DOHH2 (cell line): Measurements from ENCODE around the gene EN1.

Experiments
- H3F3A ChIP-seq: fragments of 200-600 bp; sonication (generic), shearing (Covaris generic); 2 replicates; pipeline ENCODE4 v1.6.0; 2016; ENCODE audit warnings: antibody characterized with exemption, mild to moderate bottlenecking; ENCODE audit not compliant: control insufficient read depth, insufficient read depth
- H3K27ac ChIP-seq: fragments of 200-600 bp; sonication (generic); 2 replicates; pipeline ENCODE4 v1.5.1; 2014; ENCODE audit warnings: low read depth, mild to moderate bottlenecking, low read length, moderate library complexity
- H3K27me3 ChIP-seq: fragments of 200-600 bp; sonication (generic); 2 replicates; pipeline ENCODE4 v1.6.1; 2014; ENCODE audit warnings: mild to moderate bottlenecking, low read length, mixed read lengths; ENCODE audit not compliant: control insufficient read depth
- H3K36me3 ChIP-seq: fragments of 200-600 bp; sonication (generic); 2 replicates; pipeline ENCODE4 v1.6.1; 2014; ENCODE audit warnings: mild to moderate bottlenecking, low read length, moderate library complexity, mixed read lengths; ENCODE audit not compliant: control insufficient read depth
- H3K4me1 ChIP-seq: fragments of 200-600 bp; sonication (generic); 2 replicates; pipeline ENCODE4 v1.6.1; 2014; ENCODE audit warnings: mild to moderate bottlenecking, low read length, mixed read lengths; ENCODE audit not compliant: control insufficient read depth
- H3K4me2 ChIP-seq: fragments of 200-600 bp; sonication (generic); 2 replicates; pipeline ENCODE4 v1.6.0; 2014; ENCODE audit warnings: mild to moderate bottlenecking, low read length, moderate library complexity
- H3K4me3 ChIP-seq: fragments of 200-600 bp; sonication (generic); 2 replicates; pipeline ENCODE4 v1.5.1; 2014; ENCODE audit warnings: mild to moderate bottlenecking, low read length, mixed read lengths
- H3K79me2 ChIP-seq: fragments of 200-600 bp; sonication (generic); 2 replicates; pipeline ENCODE4 v1.6.1; 2014; ENCODE audit warnings: mild to moderate bottlenecking, low read length, mixed read lengths; ENCODE audit not compliant: control insufficient read depth
- H3K9me2 ChIP-seq: fragments of 200-600 bp; sonication (generic); replicated peaks from 2 replicates; pipeline ENCODE4 v1.6.1; 2014; ENCODE audit warnings: mild to moderate bottlenecking, low read length, mixed read lengths; ENCODE audit not compliant: control insufficient read depth
- H3K9me3 ChIP-seq: fragments of 200-600 bp; sonication (generic); 2 replicates; pipeline ENCODE4 v1.6.1; 2014; ENCODE audit warnings: antibody characterized with exemption, low read length, mixed read lengths; ENCODE audit not compliant: control insufficient read depth, insufficient read depth
- H4K20me1 ChIP-seq: fragments of 200-600 bp; sonication (generic); 2 replicates; pipeline ENCODE4 v1.6.0; 2014; ENCODE audit warnings: low read depth, mild to moderate bottlenecking, antibody characterized with exemption, low read length, moderate library complexity; ENCODE audit not compliant: control insufficient read depth, insufficient read depth
- CTCF ChIP-seq: fragments of 200-600 bp; sonication (generic); IDR thresholded peaks from one replicate; pipeline ENCODE4 v1.5.1; 2014; ENCODE audit warnings: antibody characterized with exemption, mild to moderate bottlenecking, low read depth, low read length; ENCODE audit not compliant: poor library complexity, severe bottlenecking
- EZH2phosphoT487 ChIP-seq: fragments of 200-600 bp; sonication (generic); IDR thresholded peaks from 2 replicates; pipeline ENCODE4 v1.6.1; 2017; ENCODE audit warnings: borderline replicate concordance, mild to moderate bottlenecking, antibody characterized with exemption, low read length, moderate library complexity, mixed read lengths

Gene EN1

GRCh38 chr2:118807668-118808428 lies 39.6 kb downstream of the EN1 start:
- TF ChIP-seq CTCF (no peak), EZH2phosphoT487 (no peak)
- H3K4me1 ChIP-seq, result no peaks in the 10 kb centered on the region
- no peaks in the 10 kb centered on the region for H3K36me3 ChIP-seq
- no peaks in the 10 kb centered on the region for H4K20me1 ChIP-seq
- H3K79me2 ChIP-seq, result no peaks in the 10 kb centered on the region
- no peaks in the 10 kb centered on the region for H3K9me2 ChIP-seq
- no peaks in the 10 kb centered on the region for H3F3A ChIP-seq
- no peak overlapping the region for H3K27ac ChIP-seq
- no peak overlapping the region for H3K4me3 ChIP-seq
- peaks cover 7% of the 10 kb centered on the region for H3K27me3 ChIP-seq
- no peak overlapping the region for H3K4me2 ChIP-seq
- H3K9me3 ChIP-seq, result no peaks in the 10 kb centered on the region

GRCh38 chr2:118806797-118807667 lies 40.4 kb downstream of the EN1 start:
- peaks cover 1% of the 10 kb centered on the region; the same call in 1 of the 2 replicates for H3K27me3 ChIP-seq
- H3K9me2 ChIP-seq, result no peaks in the 10 kb centered on the region
- H3K9me3 ChIP-seq, result no peaks in the 10 kb centered on the region
- H3K4me1 ChIP-seq, result no peaks in the 10 kb centered on the region
- H3K4me2 ChIP-seq, result no peak overlapping the region
- H3F3A ChIP-seq, result no peaks in the 10 kb centered on the region
- H3K27ac ChIP-seq, result no peak overlapping the region
- H3K79me2 ChIP-seq, result no peaks in the 10 kb centered on the region
- no peak overlapping the region for H3K4me3 ChIP-seq
- H4K20me1 ChIP-seq, result no peaks in the 10 kb centered on the region
- TF ChIP-seq EZH2phosphoT487, result no peak
- no peak for TF ChIP-seq CTCF
- H3K36me3 ChIP-seq, result no peaks in the 10 kb centered on the region

- H3K36me3 ChIP-seq, result no peaks in the 10 kb centered on the region
- no peaks in the 10 kb centered on the region for H3K9me3 ChIP-seq
- H3K27me3 ChIP-seq, result no peaks in the 10 kb centered on the region
- H4K20me1 ChIP-seq, result no peaks in the 10 kb centered on the region
- H3K9me2 ChIP-seq, result no peaks in the 10 kb centered on the region
- H3K4me1 ChIP-seq, result no peaks in the 10 kb centered on the region
- H3K4me2 ChIP-seq, result no peak overlapping the region
- H3K4me3 ChIP-seq, result no peak overlapping the region
- H3K27ac ChIP-seq, result no peak overlapping the region
- H3K79me2 ChIP-seq, result no peaks in the 10 kb centered on the region
- no peak for TF ChIP-seq CTCF
- H3F3A ChIP-seq, result no peaks in the 10 kb centered on the region
These were observed 42.3 kb downstream of the EN1 start for GRCh38 chr2:118805064-118805690.
